Limb (tissue), 2 donors: ENCODE measurements around the gene PORCN.
A peak's percentile ranks its signal among the peaks of the same experiment; 100 is the strongest.

Experiments used
- DNase-seq, 2 donors: peaks; one replicate each; pipeline ENCODE4 v3.0.0-alpha.2; 2016; ENCODE audit errors: extremely low spot score in 2 of 2

The PORCN gene

DNA sequence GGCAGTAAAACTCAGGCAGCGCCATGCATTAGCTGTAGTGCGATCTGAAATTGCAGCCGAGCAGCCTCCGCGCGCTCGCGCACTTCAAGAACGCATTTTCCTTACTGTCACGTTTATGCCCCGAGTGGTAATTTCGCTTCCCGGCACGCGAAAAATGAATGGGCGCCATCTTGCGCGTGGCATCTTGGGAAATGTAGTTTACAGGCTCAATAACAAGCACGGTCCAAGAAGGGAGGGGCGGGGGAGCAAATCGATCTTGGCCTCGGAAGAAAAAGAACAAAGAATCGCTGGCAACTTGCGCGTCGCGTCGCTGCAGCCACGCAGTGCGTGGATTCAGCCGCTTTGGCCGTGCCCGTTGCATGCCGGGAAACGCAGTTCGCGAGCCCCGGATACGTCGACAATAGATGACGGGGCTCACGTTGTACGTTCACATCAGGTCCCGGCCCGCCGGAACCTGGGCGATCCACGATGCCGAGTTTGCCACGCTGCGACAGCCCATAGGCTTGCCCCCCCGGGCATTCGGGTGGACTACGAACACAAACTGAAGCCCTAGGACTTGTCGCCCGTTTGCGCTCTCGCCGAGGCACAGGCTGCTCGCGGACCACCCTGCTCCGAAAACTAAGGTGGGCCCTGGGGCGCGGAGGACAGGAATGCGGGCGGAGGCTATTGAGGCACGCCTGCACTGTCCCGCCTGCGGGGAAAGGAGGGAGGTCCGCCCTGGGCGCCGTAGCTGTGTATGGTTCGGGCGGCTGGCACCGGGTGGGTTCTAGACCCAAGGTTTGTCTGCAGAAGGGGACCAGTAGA lies 32.8 kb upstream of the PORCN start, which contains the start of gene FTSJ1:
TSS of gene FTSJ1 (plus strand) at position 426 of the 804 bp plus-strand sequence. CDS start 1,849 bp downstream, outside the sequence.
- DNase-seq: peak; percentile 86 to 88

DNA sequence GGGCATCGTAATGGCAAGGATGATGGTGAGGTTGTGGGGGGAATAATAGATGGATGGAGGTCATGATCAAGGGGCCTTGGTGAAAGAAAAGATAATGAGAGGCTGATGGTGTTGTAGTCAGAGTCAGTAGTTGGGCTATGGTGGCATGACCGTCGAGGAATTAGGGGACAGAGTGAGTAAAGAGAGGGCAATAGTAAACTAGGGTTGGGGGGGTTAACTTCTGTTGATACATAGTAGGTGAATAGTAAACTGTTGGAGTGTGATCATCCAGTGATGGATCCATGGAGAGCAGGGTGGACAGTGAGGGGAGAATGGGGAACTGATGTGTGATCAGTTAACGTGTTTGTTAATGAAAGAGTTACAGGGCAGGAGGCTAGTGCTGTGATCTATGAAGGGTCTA lies 31.9 kb upstream of the PORCN start:
- DNase-seq: no peak

DNA sequence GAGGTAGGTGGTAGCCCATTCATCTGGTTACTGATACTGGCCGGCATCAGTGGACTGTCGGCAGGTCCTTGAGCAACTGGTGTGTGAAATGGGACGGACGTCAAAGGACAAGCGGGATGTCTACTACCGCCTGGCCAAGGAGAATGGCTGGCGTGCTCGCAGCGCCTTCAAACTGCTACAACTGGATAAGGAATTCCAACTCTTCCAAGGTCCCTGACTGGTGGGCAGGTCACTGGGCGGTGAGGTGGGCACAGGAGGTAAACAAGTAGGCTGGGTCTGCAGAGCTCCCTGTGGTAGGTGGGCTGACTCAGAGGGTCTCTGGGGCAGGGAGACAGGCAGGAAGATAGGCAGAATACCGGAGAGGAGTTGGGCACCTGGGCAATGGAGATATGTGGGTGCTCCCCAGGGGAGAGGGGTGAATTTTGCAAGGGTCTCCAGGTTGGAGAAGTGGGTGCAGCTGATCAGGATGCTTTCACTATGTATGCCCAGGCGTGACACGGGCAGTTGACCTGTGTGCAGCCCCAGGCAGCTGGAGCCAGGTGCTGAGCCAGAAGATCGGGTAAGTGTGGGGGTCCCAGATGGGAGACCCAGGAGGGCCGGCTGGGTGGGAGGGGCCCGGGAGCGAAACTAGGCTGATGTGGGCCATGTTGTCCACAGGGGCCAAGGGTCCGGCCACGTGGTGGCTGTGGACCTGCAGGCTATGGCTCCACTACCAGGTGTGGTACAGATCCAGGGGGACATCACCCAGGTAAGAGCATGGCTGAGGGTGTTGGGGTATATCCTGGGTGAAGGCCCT lies 30.6 kb upstream of the PORCN start:
- no peak for DNase-seq

DNA sequence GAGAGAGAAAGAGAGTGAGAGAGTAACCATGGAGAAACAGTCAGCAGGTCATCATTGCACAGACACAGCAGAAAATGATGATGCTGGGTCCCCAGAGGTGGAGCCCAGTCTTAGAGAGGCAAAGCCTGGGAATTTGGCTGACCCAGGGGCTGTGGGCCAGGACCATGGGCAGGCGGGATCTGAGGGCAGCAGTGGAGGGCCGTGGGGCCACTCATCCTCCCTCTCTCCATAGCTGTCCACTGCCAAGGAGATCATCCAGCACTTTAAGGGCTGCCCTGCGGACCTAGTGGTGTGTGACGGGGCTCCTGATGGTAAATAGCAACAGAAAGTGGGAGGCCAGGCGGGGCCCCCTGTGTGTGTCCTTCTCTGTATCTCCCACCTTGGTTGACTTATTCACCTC lies 30.0 kb upstream of the PORCN start:
- DNase-seq: no peak

DNA sequence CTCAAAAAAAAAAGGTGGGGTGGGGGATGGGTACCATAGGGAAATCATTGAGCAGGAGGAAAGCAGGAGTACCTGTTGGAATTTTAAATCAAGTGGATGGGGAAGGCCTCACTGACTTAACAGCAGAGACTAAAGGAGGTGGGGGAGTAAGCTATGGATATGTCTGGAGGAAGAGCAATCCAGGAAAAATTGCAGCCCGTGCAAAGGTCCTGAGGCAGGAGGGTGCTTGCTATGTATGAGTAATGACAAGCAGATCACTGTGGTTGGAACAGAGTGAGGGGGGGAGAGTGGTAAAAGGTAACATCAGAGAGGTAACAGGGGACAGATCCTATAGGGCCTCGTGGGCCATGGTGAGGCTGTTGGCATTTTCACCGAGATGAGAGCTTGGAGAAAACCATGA lies 28.6 kb upstream of the PORCN start:
- no peak for DNase-seq

DNA sequence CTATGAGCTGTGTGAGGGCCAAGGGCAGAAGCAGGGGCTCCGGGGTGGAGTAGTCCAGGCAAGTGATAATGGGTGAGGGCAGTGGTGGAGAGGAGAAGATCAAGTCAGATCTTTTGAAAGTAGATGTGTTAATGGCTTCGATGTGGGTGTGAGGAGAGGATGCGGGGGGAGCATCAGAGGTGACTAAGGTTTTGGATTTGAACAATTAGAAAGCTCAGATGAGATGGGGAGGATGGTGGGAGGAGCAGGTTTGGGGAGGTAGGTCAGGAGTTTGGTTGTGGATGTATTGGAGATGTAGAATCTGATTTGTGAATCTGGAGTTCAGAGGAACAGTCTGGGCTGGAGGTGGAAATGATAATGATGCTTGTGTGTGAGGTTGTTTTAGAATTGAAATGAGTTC lies 28.2 kb upstream of the PORCN start:
- no peak for DNase-seq

DNA sequence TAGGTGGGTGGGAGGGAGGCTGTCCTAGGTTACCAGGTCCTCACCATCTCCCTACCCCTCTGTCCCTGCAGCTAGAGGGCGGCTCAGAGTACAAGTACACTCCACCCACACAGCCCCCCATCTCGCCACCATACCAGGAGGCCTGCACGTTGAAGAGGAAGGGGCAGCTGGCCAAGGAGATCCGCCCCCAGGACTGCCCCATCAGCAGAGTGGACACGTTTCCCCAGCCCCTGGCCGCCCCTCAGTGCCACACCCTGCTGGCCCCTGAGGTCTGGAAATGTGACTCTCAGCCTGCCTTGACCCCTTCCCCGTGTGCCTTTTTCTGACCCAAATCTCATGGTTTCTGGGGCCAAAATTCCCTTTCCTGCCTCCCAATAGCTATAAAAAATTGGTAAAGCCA lies 26.3 kb upstream of the PORCN start:
- DNase-seq: no peak

DNA sequence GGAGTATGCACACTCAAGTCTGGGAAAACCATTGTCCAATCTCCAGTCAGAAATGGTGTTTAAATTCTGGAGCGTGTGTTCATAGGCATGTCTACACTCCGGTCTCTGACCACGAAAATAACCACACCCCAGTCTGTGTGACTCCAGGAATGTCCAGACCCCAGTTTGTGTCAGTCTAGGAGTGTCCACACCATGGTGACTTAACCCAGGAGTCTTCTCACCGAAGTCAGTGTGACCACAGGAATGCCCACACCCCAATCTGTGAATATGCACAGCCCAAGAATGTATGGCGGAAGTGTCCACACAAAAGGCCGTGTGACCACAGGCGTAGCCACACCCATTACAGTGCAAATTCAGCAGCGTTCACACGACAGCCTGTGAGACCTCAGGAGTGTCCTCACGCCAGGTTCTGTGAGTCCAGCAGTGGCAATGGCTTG lies 21.4 kb upstream of the PORCN start:
- peak in 1 of 2 donors; percentile 2 for DNase-seq

DNA sequence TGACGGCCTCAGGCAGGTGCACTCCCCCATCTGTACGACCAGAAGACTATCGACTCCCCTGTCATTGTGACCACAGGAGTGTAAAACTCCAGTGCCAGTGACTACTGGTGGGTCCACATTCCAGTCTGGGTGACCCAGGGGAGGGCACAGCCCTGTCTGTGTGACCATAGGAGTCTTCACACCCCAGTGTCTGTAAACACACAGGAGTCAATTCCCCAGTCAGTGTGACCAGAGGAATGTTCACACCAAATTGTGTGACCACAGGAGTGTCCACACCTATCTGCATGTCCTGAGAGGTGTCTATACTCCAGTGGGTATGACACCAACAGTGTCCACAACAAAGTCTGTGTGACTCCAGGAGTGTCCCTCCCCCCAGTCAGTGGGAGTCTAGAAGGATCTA lies 20.8 kb upstream of the PORCN start:
- no peak for DNase-seq

DNA sequence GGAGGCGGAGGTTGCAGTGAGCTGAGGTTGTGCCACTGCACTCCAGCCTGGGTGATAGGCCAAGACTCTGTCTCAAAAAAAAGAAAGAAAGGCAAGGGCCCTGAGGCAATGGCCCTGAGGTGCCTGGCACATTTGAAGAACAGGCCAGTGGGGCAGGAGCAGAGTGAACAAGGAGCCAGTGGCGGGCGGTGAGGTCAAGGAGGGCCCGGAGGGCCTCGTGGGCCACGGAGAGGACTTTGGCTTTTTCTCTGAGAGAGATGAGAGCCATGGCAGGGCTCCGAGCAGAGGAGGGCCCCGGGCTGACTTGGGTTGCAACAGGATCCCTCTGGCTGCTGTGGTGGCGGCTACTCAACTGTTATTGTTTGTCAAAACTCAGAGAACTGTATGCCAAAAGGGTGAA lies 19.5 kb upstream of the PORCN start:
- DNase-seq: no peak

DNA sequence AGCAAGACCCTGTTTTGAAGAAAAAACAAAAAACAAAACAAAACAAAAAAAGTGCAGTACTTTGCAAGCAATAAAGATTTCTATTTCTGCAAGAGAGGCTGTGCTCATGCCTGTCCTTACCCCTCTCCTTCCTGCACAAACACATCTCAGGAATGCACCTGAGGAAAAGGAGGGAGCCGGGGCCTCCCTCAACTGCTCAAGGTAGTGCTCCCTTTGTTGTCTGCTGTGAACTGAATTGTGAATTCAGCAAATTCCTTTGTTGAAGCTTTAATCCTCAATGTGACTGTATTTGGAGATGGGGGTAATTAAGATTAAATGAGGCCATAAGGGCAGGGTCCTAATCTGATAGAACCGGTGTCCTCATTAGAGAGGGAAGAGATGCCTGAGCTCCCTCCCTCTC lies 18.9 kb upstream of the PORCN start:
- DNase-seq: no peak

DNA sequence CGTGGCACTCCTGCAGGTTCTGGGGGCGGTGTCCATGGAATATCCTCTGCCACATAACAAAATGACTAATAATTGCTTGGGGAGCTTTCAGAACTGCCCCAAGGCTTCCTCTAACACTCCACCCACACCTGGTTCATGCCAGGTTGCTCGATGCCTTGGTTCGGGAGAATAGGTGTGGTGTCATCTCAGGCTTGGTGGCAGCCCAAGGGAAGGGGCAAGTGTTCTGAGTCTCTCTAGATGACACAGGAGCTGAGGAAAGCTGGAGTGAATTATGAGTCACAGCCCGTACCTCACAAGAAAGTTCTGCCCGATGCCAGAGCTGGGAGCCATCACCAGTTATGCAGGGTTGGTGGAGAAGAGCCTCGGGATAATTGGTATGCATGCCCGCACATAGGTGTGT lies 18.1 kb upstream of the PORCN start:
- no peak for DNase-seq

DNA sequence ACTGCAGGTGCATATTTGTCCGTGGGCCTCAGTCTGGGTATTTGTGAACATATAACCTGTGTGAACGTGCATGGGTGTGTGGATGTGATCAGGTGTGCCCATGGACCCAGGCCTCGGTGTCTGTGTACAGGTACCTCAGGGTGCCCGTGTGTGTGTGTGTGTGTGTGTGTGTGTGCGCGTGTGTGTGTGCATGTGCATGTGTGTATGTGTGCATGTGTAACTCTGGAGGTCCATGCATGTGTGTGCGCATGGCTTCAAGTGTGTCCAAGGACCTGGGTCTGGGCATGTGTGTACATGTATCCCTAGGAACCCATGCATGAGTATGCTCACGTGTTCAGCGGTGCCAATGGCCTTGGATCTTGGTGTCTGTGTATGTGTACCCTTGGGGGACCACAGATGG lies 17.0 kb upstream of the PORCN start:
- no peak for DNase-seq

DNA sequence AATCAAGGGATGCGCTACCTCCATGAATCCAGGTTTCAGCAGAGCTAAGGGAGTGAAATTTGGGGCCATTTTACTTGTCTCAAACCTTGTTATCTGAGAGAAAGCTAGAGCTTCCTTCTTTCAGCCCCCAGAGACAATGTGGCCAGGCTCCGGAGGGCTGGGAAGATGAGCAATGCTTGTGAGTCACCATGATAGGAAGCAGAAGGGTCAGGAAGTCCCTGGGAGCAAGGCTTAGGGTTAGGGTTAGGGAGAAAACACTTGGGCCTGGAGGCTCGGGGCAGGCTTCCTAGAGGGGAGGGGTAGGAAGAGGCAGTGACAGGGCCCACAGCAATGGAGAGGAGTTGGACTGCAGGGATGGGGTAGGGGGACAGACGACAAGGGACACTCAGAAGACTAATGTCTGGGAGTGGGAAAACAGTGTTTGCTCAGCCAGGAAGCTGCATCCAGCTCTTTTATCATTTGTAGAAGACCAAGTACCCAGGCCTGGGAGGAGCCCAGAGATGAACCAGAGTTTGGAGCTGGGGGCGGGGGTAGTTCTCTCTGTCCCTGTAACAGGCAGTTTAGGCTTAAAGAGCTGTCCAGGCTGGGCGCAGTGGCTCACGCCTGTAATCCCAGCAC lies 16.4 kb upstream of the PORCN start:
- no peak for DNase-seq

DNA sequence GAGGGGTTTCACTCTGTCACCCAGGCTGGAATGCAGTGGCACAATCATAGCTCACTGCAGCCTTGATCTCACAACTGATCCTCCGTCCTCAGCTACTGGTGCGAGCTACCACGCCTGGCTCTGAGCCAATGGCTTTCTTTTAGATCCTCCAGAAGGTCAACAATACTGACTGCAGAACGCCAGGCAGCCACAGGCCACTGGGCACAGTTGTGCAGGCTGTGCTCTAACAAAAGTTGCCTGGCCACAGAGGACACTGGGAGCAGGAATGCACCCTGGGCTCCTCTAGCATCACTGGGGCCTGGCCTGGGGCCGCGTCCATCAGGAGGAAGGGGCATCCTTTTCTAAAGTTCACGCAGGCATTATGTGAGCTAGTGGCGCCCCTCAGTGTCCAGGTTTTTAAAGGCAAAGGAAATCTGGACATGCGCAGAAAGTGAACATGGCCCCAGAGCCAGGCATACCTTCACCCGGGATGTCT lies 14.9 kb upstream of the PORCN start:
- no peak for DNase-seq

DNA sequence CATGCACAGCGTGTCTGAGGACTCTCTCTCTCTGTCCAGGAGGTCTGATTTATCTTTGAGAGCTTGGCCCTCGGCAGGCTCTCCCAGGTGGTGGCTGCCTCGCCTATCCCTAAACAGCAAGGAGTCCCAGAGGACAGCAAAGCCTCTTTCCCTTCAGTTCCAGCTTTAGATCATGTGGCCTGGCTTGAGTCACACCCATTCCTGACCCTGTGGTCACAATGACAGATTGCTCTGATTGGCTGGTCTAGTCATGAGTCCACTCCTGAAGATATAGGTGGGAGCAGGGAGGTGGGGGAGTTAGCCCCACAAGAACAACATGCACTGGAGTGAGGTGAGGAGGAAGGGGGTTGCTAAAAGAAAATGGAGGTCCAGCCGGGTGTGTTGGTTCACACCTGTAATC lies 12.1 kb upstream of the PORCN start:
- no peak for DNase-seq

DNA sequence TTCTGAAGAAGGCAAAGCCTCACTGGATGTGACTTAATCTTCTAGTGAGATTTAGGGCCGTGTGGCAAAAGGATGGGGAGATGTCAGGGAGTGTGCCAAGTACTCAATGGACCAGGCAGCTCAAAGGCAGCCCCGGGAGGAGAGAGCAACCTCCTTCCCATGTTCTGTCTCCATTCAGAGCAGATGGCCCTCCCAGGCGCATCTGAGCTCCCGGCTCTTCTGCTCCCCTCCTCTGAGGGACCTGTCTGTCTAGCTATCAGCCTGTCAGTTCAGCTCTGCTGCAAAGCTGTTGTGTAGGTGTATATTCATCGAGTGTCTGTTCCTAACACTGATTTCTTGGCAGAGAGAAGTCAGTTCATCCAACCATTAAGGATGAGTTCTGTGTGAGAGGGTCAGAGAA lies 10.9 kb upstream of the PORCN start:
- DNase-seq: no peak

DNA sequence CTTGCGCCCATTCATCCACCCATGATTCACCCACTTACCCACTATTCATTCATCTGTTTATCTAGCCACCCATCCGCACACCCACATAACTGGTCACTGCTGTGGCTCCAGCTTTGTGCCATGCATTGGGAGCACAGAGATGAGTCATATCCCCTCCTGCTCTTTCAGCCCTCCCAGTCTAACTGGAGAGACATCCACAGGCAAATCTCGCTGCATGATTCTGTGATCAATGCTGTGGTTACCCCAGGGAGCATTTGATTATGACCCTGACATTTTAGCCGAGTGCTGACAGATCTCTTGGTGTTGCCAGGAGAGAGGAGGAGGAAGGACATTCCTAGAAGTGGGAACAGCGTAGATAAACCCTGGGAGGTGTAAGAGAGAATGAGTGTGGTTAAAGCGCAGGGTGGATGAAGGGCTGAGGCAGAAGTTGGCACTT lies 10.4 kb upstream of the PORCN start:
- DNase-seq: no peak

DNA sequence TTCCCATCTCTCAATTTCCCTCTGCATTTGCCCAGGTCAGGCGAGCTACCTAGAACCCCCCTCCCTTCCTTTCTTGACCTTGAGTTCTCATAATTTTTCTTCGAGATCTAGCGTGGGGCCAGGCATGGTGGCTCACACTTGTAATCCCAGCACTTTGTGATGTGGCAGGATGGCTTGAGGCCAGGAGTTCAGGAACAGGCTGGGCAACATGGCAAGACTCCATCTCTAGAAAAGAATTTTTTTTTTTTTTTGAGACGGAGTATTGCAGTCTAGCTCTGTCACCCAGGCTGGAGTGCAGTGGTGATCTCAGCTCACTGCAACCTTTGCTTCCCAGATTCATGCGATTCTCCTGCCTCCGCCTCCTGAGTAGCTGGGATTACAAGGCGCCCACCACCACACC lies 4.5 kb upstream of the PORCN start:
- no peak for DNase-seq

DNA sequence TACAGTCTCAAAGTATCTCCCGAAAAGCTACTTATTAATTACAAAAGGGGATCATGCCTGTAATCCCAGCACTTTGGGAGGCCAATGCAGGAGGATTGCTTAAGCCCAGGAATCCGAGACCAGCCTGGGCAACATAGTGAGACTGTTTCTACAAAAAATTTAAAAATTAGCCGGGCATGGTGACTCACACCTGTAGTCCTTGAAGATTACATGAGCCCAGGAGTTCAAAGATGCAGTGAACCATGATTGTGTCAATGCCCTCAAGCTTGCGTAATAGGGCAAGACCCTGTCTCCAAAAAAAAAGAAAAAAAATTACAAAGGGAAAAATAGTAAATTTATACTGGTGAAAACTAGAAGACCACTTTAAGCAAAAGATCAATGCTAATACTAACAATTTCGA lies 3.3 kb upstream of the PORCN start:
- no peak for DNase-seq

DNA sequence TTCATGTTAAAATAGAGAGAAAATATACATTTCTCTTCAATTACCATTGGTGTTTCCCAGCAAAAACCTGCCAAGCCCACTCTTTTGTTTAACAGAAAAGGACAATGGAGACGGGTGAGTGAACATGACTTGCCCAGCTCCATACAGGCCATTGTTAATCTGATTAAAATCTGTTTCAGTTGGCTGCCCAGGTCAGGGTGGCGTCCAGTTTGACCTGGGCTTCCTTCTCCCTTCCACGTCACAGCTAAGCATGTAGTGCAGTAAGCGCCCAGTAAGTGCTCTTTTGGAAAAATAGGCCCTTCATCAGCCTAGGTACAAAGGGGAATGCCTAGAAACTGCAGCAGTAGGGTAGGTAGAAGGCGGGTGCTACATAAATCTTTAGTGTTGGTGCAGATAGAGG lies 1.5 kb upstream of the PORCN start:
- no peak for DNase-seq

DNA sequence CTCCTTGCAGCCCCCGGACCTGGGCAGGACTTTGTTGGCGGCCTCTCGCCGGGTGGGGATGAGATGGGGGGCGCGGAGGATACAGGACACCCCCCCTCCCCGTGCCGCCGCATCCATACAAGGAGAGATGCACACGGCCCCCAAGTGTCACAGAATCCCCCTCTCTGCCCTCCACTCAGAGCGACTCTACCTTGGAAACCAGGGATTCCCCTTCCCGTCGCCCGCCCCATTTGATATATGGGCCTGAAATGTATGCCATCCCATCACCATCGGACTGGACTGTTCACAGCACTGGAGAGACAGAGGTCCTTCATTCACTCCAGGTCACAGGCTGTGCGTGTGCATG lies 426 bp downstream of the PORCN start:
- DNase-seq: no peak
